Measurements from ENCODE around the gene CST7. TPM values are rescaled to one million over a fixed set of nuclear protein-coding genes. Genes with fewer than 3 reads are reported as not detected.

Gene CST7
- total and polyA plus RNA-seq, 10 of the 15 experiments (the other 5 are each of a cell fraction or from before 2014, with no cell fraction given), result 0.69 TPM; not detected in 9

DNA sequence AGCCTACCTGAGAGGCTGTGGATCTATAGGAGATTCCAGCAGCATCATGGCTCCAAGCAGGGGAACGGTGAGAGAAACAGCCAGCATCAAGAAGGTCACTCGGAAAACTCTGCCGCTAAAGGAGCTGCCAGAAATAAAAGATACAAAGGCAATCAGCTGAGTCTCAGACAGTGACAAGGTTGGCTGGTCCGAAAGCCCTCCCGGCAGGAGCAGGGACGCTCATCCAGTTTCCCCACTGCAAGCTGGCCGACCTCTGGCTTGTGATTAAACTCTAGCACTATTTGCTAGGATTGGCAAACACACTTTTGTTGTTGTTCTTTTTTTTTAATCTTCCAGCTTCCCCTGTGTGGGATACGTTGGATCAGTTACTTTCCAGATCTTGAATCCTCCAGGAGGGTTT, 34.8 kb downstream of the CST7 start:
- H3K9ac ChIP-seq (ENCODE audit: control insufficient read depth, insufficient read depth, low read length), result no peak overlapping the region
- H3K36me3 ChIP-seq (ENCODE audit: control insufficient read depth in 2 of 2, insufficient read depth in 2 of 2, low read length in 1 of 2), result peaks cover 8 to 13% of the 10 kb centered on the region in 2 experiments
- in situ Hi-C loops (cut with MboI) (no loop called here), intact Hi-C loops (cut with micrococcal nuclease; ENCODE audit: unreplicated experiment) (no loop called here)
- H3K9me3 ChIP-seq (replicated peaks; ENCODE audit: control insufficient read depth, insufficient read depth, low read length), result peaks cover 9% of the 10 kb centered on the region; the same call in 2 of the 3 replicates
- peaks cover 14% of the 10 kb centered on the region for H3K79me2 ChIP-seq (ENCODE audit: control insufficient read depth, insufficient read depth, low read length)
- BruUV-seq (replicated peaks), result no TSS peak
- SMC1A ChIA-PET (ENCODE audit: uncharacterized antibody, unreplicated experiment), result interaction anchor here (0.7 to 1.7 kb wide), 2 partner anchors 10 to 78 kb away, joined by 3 to 4 read pairs; no protein-coding TSS in a partner anchor
- TF ChIP-seq ASH2L (IDR thresholded peaks at IDR 0.05; ENCODE audit: borderline replicate concordance, low read depth) (no peak), RBBP5 (conservative IDR thresholded peaks at IDR 0.05) (no peak), CBX5 (IDR thresholded peaks at IDR 0.05; ENCODE audit: low read depth) (no peak), IKZF1 (conservative IDR thresholded peaks at IDR 0.05) (no peak), STAT1 (conservative IDR thresholded peaks at IDR 0.05) (no peak), MAX (IDR thresholded peaks at IDR 0.05; ENCODE audit: low read depth, low read length) (no peak), SREBF2 (IDR thresholded peaks at IDR 0.05; ENCODE audit: low read length) (no peak), HDGF (IDR thresholded peaks at IDR 0.05) (no peak), SMAD5 (IDR thresholded peaks at IDR 0.05; ENCODE audit: low read depth) (no peak), HDAC6 (IDR thresholded peaks at IDR 0.05; ENCODE audit: unreplicated experiment) (no peak), POLR2AphosphoS5 (IDR thresholded peaks at IDR 0.05; ENCODE audit: low read length) (no peak)
- TF ChIP-seq, protein P1, sequence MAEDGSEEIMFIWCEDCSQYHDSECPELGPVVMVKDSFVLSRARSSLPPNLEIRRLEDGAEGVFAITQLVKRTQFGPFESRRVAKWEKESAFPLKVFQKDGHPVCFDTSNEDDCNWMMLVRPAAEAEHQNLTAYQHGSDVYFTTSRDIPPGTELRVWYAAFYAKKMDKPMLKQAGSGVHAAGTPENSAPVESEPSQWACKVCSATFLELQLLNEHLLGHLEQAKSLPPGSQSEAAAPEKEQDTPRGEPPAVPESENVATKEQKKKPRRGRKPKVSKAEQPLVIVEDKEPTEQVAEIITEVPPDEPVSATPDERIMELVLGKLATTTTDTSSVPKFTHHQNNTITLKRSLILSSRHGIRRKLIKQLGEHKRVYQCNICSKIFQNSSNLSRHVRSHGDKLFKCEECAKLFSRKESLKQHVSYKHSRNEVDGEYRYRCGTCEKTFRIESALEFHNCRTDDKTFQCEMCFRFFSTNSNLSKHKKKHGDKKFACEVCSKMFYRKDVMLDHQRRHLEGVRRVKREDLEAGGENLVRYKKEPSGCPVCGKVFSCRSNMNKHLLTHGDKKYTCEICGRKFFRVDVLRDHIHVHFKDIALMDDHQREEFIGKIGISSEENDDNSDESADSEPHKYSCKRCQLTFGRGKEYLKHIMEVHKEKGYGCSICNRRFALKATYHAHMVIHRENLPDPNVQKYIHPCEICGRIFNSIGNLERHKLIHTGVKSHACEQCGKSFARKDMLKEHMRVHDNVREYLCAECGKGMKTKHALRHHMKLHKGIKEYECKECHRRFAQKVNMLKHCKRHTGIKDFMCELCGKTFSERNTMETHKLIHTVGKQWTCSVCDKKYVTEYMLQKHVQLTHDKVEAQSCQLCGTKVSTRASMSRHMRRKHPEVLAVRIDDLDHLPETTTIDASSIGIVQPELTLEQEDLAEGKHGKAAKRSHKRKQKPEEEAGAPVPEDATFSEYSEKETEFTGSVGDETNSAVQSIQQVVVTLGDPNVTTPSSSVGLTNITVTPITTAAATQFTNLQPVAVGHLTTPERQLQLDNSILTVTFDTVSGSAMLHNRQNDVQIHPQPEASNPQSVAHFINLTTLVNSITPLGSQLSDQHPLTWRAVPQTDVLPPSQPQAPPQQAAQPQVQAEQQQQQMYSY (CRISPR knock-in tag; IDR thresholded peaks at IDR 0.05), result no peak
- TF ChIP-seq, protein P2, sequence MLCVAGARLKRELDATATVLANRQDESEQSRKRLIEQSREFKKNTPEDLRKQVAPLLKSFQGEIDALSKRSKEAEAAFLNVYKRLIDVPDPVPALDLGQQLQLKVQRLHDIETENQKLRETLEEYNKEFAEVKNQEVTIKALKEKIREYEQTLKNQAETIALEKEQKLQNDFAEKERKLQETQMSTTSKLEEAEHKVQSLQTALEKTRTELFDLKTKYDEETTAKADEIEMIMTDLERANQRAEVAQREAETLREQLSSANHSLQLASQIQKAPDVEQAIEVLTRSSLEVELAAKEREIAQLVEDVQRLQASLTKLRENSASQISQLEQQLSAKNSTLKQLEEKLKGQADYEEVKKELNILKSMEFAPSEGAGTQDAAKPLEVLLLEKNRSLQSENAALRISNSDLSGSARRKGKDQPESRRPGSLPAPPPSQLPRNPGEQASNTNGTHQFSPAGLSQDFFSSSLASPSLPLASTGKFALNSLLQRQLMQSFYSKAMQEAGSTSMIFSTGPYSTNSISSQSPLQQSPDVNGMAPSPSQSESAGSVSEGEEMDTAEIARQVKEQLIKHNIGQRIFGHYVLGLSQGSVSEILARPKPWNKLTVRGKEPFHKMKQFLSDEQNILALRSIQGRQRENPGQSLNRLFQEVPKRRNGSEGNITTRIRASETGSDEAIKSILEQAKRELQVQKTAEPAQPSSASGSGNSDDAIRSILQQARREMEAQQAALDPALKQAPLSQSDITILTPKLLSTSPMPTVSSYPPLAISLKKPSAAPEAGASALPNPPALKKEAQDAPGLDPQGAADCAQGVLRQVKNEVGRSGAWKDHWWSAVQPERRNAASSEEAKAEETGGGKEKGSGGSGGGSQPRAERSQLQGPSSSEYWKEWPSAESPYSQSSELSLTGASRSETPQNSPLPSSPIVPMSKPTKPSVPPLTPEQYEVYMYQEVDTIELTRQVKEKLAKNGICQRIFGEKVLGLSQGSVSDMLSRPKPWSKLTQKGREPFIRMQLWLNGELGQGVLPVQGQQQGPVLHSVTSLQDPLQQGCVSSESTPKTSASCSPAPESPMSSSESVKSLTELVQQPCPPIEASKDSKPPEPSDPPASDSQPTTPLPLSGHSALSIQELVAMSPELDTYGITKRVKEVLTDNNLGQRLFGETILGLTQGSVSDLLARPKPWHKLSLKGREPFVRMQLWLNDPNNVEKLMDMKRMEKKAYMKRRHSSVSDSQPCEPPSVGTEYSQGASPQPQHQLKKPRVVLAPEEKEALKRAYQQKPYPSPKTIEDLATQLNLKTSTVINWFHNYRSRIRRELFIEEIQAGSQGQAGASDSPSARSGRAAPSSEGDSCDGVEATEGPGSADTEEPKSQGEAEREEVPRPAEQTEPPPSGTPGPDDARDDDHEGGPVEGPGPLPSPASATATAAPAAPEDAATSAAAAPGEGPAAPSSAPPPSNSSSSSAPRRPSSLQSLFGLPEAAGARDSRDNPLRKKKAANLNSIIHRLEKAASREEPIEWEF (IDR thresholded peaks at IDR 0.05; ENCODE audit: insufficient replicate concordance, low read depth, low read length), result no peak
- DNase-seq (ENCODE audit: low read depth, low spot score), result no peak
- no peak overlapping the region for H3K4me3 ChIP-seq
- POLR2A ChIA-PET, result interaction anchor here (0.6 kb wide), 1 partner anchor 70 kb away, joined by 3 read pairs; no protein-coding TSS in a partner anchor
- H4K20me1 ChIP-seq (ENCODE audit: control insufficient read depth, insufficient read depth), result no peaks in the 10 kb centered on the region
- FAIRE-seq, result no peak
- WGBS (ENCODE audit: insufficient coverage, insufficient replicate concordance, low lambda C conversion rate, missing lambda C conversion rate), result 98% methylated on average over 8 of the region's 8 CpGs
- H3K27ac ChIP-seq (ENCODE audit: control insufficient read depth, insufficient read depth), result no peak overlapping the region
- no peak overlapping the region for H3K4me2 ChIP-seq (ENCODE audit: control insufficient read depth, insufficient read depth)
- no peak overlapping the region for H2AFZ ChIP-seq (ENCODE audit: control insufficient read depth, low read depth, low read length)
- H3K27me3 ChIP-seq (replicated peaks in 1 of 2; ENCODE audit: control insufficient read depth in 2 of 2, insufficient read depth in 2 of 2, low read length in 1 of 2), result no peaks in the 10 kb centered on the region
- RAD21 ChIA-PET (ENCODE audit: unreplicated experiment), result no interaction called here
- CTCF ChIA-PET, result interaction anchor here (1.6 kb wide), 1 partner anchor 82 kb away, joined by 6 read pairs; no protein-coding TSS in a partner anchor
- H3K4me1 ChIP-seq (ENCODE audit: control insufficient read depth, insufficient read depth, low read length), result no peaks in the 10 kb centered on the region
- ATAC-seq, result no peak
